NCI-H2029 treated with DMSO at 0.1 percent for 48 hours (cell line): Measurements from ENCODE around the gene EXT2.
A peak's percentile ranks its signal among the peaks of the same experiment; 100 is the strongest.

Experiments
- DNase-seq: peaks from one replicate; lab custom pipeline; 2025; lab: John Stamatoyannopoulos, UW

EXT2 gene

DNA sequence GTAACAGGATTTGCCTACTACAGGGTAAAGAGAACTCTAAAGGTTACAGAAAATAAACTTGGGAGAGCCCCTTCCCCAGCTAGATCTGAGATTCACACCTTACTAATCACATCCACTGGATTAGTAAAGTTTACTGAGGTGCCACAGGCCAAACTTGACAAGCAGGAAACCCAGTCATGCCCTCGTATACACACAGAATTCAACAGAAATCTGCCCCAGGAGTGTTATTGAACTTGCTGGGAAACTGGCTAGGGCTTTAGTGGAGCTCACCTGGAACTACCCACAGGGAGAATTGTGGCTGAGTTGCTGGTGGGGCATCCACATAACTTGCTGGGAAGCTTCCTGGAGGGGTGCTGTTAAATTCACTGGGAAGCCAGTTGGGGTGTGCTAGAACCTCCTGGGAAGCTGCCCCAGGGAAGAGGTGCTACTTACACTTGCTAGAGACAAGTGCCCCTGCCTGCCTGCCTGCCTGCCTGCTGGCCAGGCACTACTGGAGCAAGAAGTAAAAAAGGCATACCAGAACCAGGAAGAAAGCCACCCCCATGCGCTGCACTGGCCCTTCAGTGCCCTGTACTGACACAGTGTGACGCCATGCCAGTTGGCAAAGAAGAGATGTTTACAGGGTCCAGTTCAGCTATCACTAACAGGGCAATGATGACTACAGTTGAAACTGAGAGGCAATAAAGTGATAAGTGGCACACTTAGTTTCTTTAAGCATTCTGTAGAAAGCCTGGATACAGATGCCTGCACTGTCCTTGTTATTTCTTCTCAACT is 108.0 kb downstream of the EXT2 start:
- DNase-seq = no peak

- DNase-seq = no peak
Observed at GRCh38 chr11:44205352-44205751, 109.9 kb downstream of the EXT2 start.

GRCh38 chr11:44205836-44206235 is 110.4 kb downstream of the EXT2 start:
- DNase-seq = no peak

- DNase-seq = no peak
Observed at GRCh38 chr11:44207292-44207691, 111.8 kb downstream of the EXT2 start.

- no peak for DNase-seq
Observed at GRCh38 chr11:44208976-44209603, 113.6 kb downstream of the EXT2 start.

DNA sequence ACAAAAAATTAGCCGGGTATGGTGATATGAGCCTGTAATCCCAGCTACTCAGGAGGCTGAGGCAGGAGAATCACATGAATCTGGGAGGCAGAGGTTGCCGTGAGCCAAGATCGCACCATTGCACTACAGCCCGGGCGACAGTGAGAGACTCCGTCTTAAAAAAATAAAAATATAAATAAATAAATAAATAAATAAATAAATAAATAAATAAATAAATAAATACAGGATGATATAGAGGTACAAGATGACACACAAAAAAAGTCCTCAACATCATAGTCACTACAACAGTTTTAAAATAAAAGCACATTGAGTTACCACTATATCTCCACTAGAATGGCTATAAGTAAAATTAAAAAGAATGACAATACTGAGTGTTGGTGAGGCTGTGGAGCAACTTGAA is 116.7 kb downstream of the EXT2 start:
- no peak for DNase-seq

- DNase-seq = no peak
Observed at GRCh38 chr11:44213148-44213547, 117.7 kb downstream of the EXT2 start.

- no peak for DNase-seq
Observed at GRCh38 chr11:44217432-44217831, 122.0 kb downstream of the EXT2 start.

- DNase-seq = no peak
Observed at GRCh38 chr11:44219830-44220796, 124.6 kb downstream of the EXT2 start.

- no peak for DNase-seq
Observed at GRCh38 chr11:44221456-44221855, 126.0 kb downstream of the EXT2 start.

DNA sequence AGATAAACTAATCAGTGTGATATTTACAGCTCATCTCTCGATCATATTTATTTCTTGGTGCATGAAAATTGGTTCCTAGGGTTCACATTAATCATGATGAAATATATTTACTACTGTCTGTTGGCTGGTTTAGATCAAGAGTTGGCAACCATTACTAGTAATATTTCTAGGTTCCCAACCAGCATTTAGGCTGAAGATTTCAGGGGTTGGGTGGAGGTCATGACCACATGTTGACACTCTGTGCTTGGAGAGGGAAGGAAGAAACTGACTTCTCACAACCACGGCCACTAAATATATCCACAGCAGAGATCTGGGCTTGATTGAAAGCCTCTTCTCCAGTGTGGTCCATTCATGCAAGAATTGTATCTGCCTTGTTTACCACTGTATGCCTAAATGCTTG is 126.5 kb downstream of the EXT2 start:
- no peak for DNase-seq

- no peak for DNase-seq
Observed at GRCh38 chr11:44223238-44223637, 127.8 kb downstream of the EXT2 start.

DNA sequence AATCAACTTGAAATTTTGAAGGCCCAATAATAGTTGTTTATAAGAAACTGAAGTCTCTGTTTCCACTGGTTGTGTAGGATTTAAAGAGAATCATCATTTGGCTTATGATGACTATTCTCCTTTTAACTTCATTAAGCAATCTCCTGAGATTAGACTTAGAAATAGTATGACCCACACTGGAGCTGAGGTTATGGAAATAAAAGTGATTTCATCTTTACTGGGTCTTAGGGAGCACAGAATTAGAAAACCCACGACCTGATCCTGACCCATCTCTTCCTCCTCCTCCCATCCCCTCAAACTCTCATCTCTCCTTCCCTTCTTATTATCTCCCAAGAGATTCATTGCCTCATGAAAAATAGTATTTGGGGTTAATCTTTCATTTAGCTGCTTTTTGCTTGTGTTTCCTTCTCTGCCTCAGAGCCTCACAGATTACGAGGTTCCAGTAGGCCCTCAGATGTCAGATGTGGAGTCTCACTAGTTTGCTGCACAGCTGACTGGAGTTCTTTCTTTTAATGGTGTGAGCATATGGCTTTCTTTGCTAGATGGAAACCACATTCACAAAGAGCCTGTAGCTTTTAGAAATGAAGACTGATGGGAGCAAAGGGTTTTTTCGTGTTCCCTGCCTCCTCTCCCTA is 129.5 kb downstream of the EXT2 start:
- DNase-seq = no peak

- DNase-seq = no peak
Observed at GRCh38 chr11:44226490-44226889, 131.0 kb downstream of the EXT2 start.

DNA sequence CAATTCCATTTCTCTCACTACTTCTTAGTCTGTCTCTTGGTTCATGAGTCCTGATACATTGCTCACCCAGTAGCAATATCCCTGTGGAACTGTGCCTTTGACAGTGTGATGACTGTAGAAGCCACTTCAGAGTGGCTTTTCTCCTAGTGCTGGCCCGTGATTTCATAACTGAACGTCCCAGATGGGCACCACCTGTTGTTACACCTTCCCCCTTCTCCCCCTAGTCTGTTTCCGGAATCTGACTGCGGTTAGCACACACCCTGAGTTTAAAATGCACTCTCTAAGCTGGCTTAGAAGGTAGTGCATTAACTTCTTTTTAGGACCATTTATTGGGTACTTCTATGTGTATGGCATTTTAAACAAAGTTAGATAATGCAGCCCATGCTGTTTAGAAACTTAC is 131.5 kb downstream of the EXT2 start:
- no peak for DNase-seq

DNA sequence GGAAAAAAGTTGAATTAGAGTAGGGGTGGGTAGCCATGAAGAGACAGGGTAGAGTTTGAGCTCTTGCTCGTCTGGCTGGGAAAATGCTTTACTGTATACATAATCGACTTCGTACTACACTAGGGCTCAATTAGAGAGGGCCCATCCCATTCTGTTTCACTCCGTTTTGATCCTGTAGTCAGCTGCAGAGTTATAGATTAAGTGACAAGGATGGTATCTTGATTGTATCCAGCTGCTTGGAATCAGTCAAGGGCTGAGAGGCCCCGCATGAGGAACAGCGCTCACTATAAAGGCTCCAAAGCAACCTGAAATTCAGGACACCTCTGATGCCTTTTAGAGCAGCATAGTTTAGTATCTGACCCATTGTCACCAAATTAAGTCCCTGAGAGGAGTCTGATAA is 132.9 kb downstream of the EXT2 start:
- no peak for DNase-seq

DNA sequence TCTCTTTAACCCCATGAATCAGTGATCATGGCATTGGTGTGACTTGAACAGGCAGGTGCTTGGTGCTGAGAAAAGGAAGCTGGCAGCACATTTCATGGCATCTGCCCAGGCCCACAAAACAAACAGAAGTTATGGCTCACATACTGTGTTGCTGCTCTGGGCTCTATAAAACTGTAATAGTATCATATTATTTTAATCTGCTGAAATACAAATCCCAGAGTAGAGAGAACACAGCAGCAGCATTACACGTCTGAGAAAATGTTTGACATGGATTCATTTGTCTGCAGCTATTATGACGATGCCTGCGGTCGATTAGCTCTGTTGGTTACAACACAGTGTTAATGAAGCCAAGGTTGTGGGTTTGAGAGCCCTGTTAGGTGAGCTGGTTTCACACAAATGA is 133.6 kb downstream of the EXT2 start:
- DNase-seq = peak; percentile 49

GRCh38 chr11:44229624-44230023 is 134.1 kb downstream of the EXT2 start:
- no peak for DNase-seq

DNA sequence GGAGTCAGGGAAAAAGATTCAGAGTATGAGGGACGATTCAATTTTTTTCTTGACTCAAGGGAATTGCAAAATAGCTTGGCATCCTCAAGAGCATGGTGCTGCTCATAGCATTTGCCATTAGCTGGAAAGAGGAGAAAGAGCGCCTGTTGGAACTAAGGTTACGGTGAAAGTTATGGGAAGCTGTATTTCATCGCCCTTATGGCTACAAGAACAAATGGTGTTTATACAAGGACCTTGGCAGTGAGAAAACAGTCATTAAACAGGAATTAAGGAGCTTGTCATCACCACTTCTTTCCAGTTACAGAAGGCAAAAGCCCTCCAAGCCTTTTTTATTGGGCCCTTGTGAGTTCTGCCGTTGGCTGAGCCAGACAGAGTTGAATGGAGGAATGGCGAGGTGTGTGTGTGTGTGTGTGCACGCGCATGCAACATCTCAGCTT is 140.3 kb downstream of the EXT2 start:
- DNase-seq = no peak

DNA sequence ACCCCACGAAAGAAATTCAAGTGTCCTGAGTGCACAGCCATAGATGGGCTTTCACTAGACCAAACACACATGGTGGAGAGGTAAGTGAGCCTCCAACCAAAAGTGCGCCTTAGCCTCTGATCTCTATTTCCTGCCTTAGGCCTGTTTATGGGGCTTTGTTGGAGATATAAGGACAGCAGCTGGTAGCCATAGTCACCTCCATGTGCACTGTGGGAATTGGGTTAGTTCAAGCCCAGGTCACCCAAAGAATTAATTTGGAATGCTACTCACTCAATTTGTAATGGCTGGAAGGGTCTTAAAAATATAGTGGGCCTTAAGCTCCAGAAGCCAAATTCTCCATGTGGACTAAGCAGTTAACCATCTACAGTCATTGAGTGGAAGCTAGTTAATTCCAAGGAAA is 140.8 kb downstream of the EXT2 start:
- DNase-seq = no peak

DNA sequence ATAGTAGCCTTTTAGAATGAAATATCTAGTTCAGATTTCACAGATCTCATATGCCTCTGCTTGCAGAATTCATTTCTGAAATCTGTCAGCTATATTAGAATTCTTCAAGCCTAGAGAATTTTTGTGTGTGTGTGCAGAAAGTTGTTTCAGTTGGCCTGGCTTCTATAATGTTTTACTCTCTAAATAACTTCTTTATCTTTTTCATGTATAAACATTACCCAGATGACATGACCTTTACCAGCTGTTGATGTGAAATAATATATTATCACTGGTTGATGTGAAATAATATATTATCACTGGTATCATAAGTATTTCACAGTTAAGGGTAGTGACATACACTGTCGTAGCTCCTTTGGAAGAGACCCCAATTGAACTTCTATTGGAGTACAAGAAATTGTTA is 141.7 kb downstream of the EXT2 start:
- no peak for DNase-seq

DNA sequence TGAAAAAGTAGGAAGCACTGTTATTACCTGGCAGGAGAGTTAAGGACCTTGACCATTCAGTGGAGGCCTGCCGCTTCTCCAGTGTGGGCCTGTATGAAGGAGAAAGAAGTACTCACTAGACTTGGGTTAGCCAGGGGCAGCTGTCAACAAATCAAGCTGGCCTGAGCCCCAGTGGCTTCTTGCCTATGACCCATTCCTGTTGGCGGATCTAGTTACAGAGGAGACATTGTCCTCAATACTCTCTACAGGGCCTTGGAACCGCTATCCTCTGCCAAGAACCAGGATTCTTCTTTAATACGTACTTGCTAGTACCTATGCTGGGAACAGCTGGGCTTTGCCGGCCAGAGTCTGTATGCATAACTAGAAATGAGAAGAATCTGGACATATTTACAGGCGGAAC is 146.4 kb downstream of the EXT2 start:
- no peak for DNase-seq
